Lower lobe of right lung (tissue), 2 donors: ENCODE measurements around the gene NMT2. TPM values are rescaled to one million over a fixed set of nuclear protein-coding genes. Genes with fewer than 3 reads are reported as not detected.

ENCODE experiments used
- ATAC-seq, 2 donors: fragments of 200-7000 bp; cut with Tn5 transposase; one replicate each; pipeline ENCODE4 v1.9.1; 2020 to 2022; ENCODE audit warnings: mild to moderate bottlenecking in 2 of 2, moderate library complexity in 2 of 2
- DNase-seq: peaks from one replicate; pipeline ENCODE4 v3.0.0-alpha.2; 2020
- H3K27ac ChIP-seq: fragments of 200-600 bp; one replicate; pipeline ENCODE4 v1.8.0; 2022
- H3K27me3 ChIP-seq: fragments of 200-600 bp; one replicate; pipeline ENCODE4 v1.8.0; 2022; ENCODE audit warnings: low read depth
- H3K36me3 ChIP-seq: fragments of 200-600 bp; one replicate; pipeline ENCODE4 v1.8.0; 2022; ENCODE audit warnings: mild to moderate bottlenecking
- H3K4me1 ChIP-seq: fragments of 200-600 bp; one replicate; pipeline ENCODE4 v1.8.0; 2022
- H3K4me3 ChIP-seq: fragments of 200-600 bp; one replicate; pipeline ENCODE4 v1.8.0; 2022; ENCODE audit warnings: mild to moderate bottlenecking
- H3K9me3 ChIP-seq: fragments of 200-600 bp; one replicate; pipeline ENCODE4 v1.8.0; 2022
- intact Hi-C: fragments of 100-400 bp; cut with DNase I; formaldehyde crosslinking; loops from one replicate; pipeline ENCODE4 v1.11.0; 2022
- total RNA-seq: library from RNA; stranded (reverse); fragmentation: NEBNext Ultra II Directional; extraction: Animal tissue kit (Norgen Biotek cat#: 25700); gene quantifications from one replicate; pipeline ENCODE4 v1.2.1, GENCODE V29; 2021
- TF ChIP-seq, protein P1 (sequence below): fragments of 200-600 bp; IDR thresholded peaks from one replicate; pipeline ENCODE4 v1.8.0; 2022; ENCODE audit warnings: antibody characterized with exemption, mild to moderate bottlenecking
- donor health status: DM: no; HTN: yes; CAD: no; lungs with severe emphysema.

NMT2 gene
- total RNA-seq, 1 donor from 2014 or later, result 10.2 TPM

GRCh38 chr10:15201589-15202300 lies 33.3 kb upstream of the NMT2 start:
- Histone ChIP-seq H3K4me1 (no peaks in the 10 kb centered on the region), H3K27me3 (no peaks in the 10 kb centered on the region), H3K36me3 (no peaks in the 10 kb centered on the region), H3K27ac (no peak overlapping the region), H3K9me3 (no peaks in the 10 kb centered on the region), H3K4me3 (no peak overlapping the region)
- intact Hi-C loops, result no loop called here
- DNase-seq (no peak), ATAC-seq (no peak)
- TF ChIP-seq, protein P1, sequence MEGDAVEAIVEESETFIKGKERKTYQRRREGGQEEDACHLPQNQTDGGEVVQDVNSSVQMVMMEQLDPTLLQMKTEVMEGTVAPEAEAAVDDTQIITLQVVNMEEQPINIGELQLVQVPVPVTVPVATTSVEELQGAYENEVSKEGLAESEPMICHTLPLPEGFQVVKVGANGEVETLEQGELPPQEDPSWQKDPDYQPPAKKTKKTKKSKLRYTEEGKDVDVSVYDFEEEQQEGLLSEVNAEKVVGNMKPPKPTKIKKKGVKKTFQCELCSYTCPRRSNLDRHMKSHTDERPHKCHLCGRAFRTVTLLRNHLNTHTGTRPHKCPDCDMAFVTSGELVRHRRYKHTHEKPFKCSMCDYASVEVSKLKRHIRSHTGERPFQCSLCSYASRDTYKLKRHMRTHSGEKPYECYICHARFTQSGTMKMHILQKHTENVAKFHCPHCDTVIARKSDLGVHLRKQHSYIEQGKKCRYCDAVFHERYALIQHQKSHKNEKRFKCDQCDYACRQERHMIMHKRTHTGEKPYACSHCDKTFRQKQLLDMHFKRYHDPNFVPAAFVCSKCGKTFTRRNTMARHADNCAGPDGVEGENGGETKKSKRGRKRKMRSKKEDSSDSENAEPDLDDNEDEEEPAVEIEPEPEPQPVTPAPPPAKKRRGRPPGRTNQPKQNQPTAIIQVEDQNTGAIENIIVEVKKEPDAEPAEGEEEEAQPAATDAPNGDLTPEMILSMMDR, result no peak

- Histone ChIP-seq H3K9me3 (no peaks in the 10 kb centered on the region), H3K36me3 (no peaks in the 10 kb centered on the region), H3K4me1 (no peaks in the 10 kb centered on the region), H3K27me3 (no peaks in the 10 kb centered on the region), H3K4me3 (no peak overlapping the region), H3K27ac (no peak overlapping the region)
- DNase-seq (no peak), ATAC-seq (no peak)
- intact Hi-C loops, result no loop called here
- TF ChIP-seq, protein P1, result no peak
These were observed 32.1 kb upstream of the NMT2 start for GRCh38 chr10:15200626-15201025.

- H3K4me1 ChIP-seq, result no peaks in the 10 kb centered on the region
- no peak overlapping the region for H3K27ac ChIP-seq
- intact Hi-C loops, result no loop called here
- H3K9me3 ChIP-seq, result no peaks in the 10 kb centered on the region
- no peak overlapping the region for H3K4me3 ChIP-seq
- no peak for ATAC-seq
- no peaks in the 10 kb centered on the region for H3K27me3 ChIP-seq
- no peaks in the 10 kb centered on the region for H3K36me3 ChIP-seq
- TF ChIP-seq, protein P1, result no peak
- DNase-seq, result no peak
These were observed 29.4 kb upstream of the NMT2 start for GRCh38 chr10:15197911-15198310.

DNA sequence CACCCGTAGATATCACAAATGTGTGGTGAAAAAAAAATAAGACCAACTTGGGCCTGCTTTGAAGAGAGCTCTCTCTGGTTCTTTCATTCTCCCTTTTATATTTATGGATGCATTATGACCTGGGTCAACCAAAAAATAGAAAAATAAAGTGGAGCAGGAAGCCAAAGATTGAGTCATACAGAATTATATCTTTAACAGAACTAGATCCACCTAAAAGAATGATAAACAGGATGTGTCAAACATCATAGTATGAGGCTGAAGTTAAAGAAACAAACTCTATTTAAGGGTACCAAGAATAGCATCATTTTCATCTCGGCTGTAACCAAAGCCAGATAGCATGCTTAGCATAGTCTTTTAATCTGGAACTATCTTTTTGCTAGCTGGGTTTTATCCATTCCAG lies 28.8 kb upstream of the NMT2 start:
- DNase-seq (no peak), ATAC-seq (no peak)
- intact Hi-C loops, result no loop called here
- Histone ChIP-seq H3K27me3 (no peaks in the 10 kb centered on the region), H3K36me3 (no peaks in the 10 kb centered on the region), H3K4me1 (no peaks in the 10 kb centered on the region), H3K9me3 (no peaks in the 10 kb centered on the region), H3K27ac (no peak overlapping the region), H3K4me3 (no peak overlapping the region)
- TF ChIP-seq, protein P1, result no peak

- Histone ChIP-seq H3K27ac (no peak overlapping the region), H3K4me3 (peak overlapping the region; percentile 2)
- intact Hi-C loops, result no loop called here
These were observed 27.7 kb upstream of the NMT2 start for GRCh38 chr10:15196021-15196834.

More at GRCh38 chr10:15196021-15196834, 27.7 kb upstream of the NMT2 start:
- DNase-seq (no peak), ATAC-seq (no peak)
- Histone ChIP-seq H3K27me3 (no peaks in the 10 kb centered on the region), H3K9me3 (no peaks in the 10 kb centered on the region), H3K4me1 (no peaks in the 10 kb centered on the region), H3K36me3 (no peaks in the 10 kb centered on the region)
- TF ChIP-seq, protein P1, result no peak
